IMR-90 (cell line): ENCODE measurements around the gene SLC2A1. TPM values are rescaled to one million over a fixed set of nuclear protein-coding genes. Genes with fewer than 3 reads are reported as not detected.

ENCODE experiments used
- ATAC-seq: fragments of 200-7000 bp; cut with Tn5 transposase; 2 replicates; pipeline ENCODE4 v1.9.1; 2020; ENCODE audit warnings: low read depth, mild to moderate bottlenecking, moderate library complexity
- BruUV-seq: library from RNA; stranded (reverse); fragments of 400-500 nt; replicated peaks from 2 replicates; lab custom pipeline; 2021; lab: Mats Ljungman, UMichigan
- CTCF ChIA-PET: fragments of 300-600 bp; formaldehyde crosslinking; extraction: SDS; loops from one replicate; lab custom pipeline; 2021; ENCODE audit warnings: antibody characterized with exemption; lab: Yijun Ruan, JAX
- POLR2A ChIA-PET: fragments of 300-600 bp; sonication (Branson Sonifier 250); formaldehyde crosslinking; loops from one replicate; lab custom pipeline; 2022; ENCODE audit warnings: antibody characterized with exemption; ENCODE audit not compliant: unreplicated experiment; lab: Charles Lee
- DNase-seq: peaks from one replicate; pipeline ENCODE4 v3.0.0; 2013
- H2AFZ ChIP-seq: replicated peaks from 2 replicates; pipeline ENCODE3; 2013; ENCODE audit warnings: low read length, mild to moderate bottlenecking; ENCODE audit not compliant: poor library complexity
- H2AK5ac ChIP-seq: 2 replicates; pipeline ENCODE4 v1.6.1; 2013; ENCODE audit warnings: low read depth, low read length, inconsistent platforms
- H2AK9ac ChIP-seq: replicated peaks from 2 replicates; pipeline ENCODE3; 2013; ENCODE audit warnings: mild to moderate bottlenecking, low read depth, low read length, moderate library complexity; ENCODE audit not compliant: poor library complexity
- H2BK120ac ChIP-seq: 2 replicates; pipeline ENCODE4 v1.6.1; 2013; ENCODE audit warnings: low read depth, low read length, inconsistent platforms
- H2BK15ac ChIP-seq: 3 replicates; pipeline ENCODE4 v1.6.1; 2013; ENCODE audit warnings: low read depth, low read length, inconsistent platforms
- H2BK20ac ChIP-seq: 2 replicates; pipeline ENCODE4 v1.6.1; 2013; ENCODE audit warnings: low read depth, mild to moderate bottlenecking, inconsistent platforms, low read length, moderate library complexity
- H2BK5ac ChIP-seq: 2 replicates; pipeline ENCODE4 v1.6.1; 2013; ENCODE audit warnings: mild to moderate bottlenecking, low read depth, low read length, inconsistent platforms; ENCODE audit not compliant: poor library complexity, severe bottlenecking
- H3K14ac ChIP-seq: replicated peaks from 2 replicates; pipeline ENCODE4 v1.6.1; 2013; ENCODE audit warnings: low read depth, low read length, inconsistent platforms
- H3K18ac ChIP-seq: 2 replicates; pipeline ENCODE4 v1.6.1; 2013; ENCODE audit warnings: low read depth, low read length, control low read depth
- H3K23ac ChIP-seq: 2 replicates; pipeline ENCODE4 v1.6.1; 2013; ENCODE audit warnings: low read depth, low read length, inconsistent platforms
- H3K27ac ChIP-seq: 2 replicates; pipeline ENCODE4 v1.5.1; 2013; ENCODE audit warnings: mild to moderate bottlenecking, control low read depth, low read length; ENCODE audit not compliant: insufficient read depth
- H3K27me3 ChIP-seq: 2 replicates; pipeline ENCODE4 v1.6.1; 2013; ENCODE audit warnings: low read length; ENCODE audit not compliant: control insufficient read depth, insufficient read depth
- H3K36me3 ChIP-seq: 2 replicates; pipeline ENCODE4 v1.6.1; 2013; ENCODE audit warnings: low read length, mixed read lengths; ENCODE audit not compliant: control insufficient read depth, insufficient read depth
- H3K4ac ChIP-seq: 2 replicates; pipeline ENCODE4 v1.6.1; 2013; ENCODE audit warnings: low read depth, low read length, inconsistent platforms
- H3K4me1 ChIP-seq: 2 replicates; pipeline ENCODE4 v1.6.1; 2013; ENCODE audit warnings: low read length, mixed read lengths; ENCODE audit not compliant: control insufficient read depth, insufficient read depth
- H3K4me2 ChIP-seq: 2 replicates; pipeline ENCODE4 v1.6.1; 2013; ENCODE audit warnings: low read depth, mild to moderate bottlenecking, control low read depth, low read length, moderate library complexity
- H3K4me3 ChIP-seq: 2 replicates; pipeline ENCODE4 v1.5.1; 2013; ENCODE audit warnings: low read depth, mild to moderate bottlenecking, control low read depth, low read length, moderate library complexity; ENCODE audit not compliant: insufficient read depth
- H3K56ac ChIP-seq: 2 replicates; pipeline ENCODE4 v1.6.1; 2013; ENCODE audit warnings: low read length, inconsistent platforms; ENCODE audit not compliant: insufficient read depth; ENCODE audit errors: extremely low read depth
- H3K79me1 ChIP-seq, 2 experiments: 2 replicates each; pipeline ENCODE4 v1.6.1; 2013; ENCODE audit warnings: low read length in 2 of 2, inconsistent platforms in 1 of 2, low read depth in 1 of 2
- H3K9ac ChIP-seq: 2 replicates; pipeline ENCODE4 v1.6.1; 2013; ENCODE audit warnings: low read depth, low read length, control low read depth
- H3K9me1 ChIP-seq: 2 replicates; pipeline ENCODE4 v1.6.1; 2013; ENCODE audit warnings: low read length, inconsistent platforms; ENCODE audit not compliant: insufficient read depth
- H3K9me3 ChIP-seq: 2 replicates; pipeline ENCODE4 v1.6.1; 2013; ENCODE audit warnings: low read length; ENCODE audit not compliant: control insufficient read depth, insufficient read depth
- H4K20me1 ChIP-seq: 2 replicates; pipeline ENCODE4 v1.6.1; 2013; ENCODE audit warnings: low read length, inconsistent platforms; ENCODE audit not compliant: insufficient read depth
- H4K5ac ChIP-seq: 2 replicates; pipeline ENCODE4 v1.6.1; 2013; ENCODE audit warnings: mild to moderate bottlenecking, low read depth, low read length, control low read depth
- H4K8ac ChIP-seq, 2 experiments: 2 replicates each; pipeline ENCODE4 v1.6.1; 2013; ENCODE audit warnings: low read depth in 2 of 2, low read length in 2 of 2, control low read depth in 1 of 2, inconsistent platforms in 1 of 2
- H4K91ac ChIP-seq: 2 replicates; pipeline ENCODE4 v1.6.1; 2013; ENCODE audit warnings: low read depth, low read length, inconsistent platforms; ENCODE audit not compliant: insufficient read depth
- CEBPB ChIP-seq: IDR thresholded peaks from 2 replicates; pipeline ENCODE4 v1.6.1; 2012; ENCODE audit warnings: low read depth, low read length, improper control_type of control experiment
- CHD1 ChIP-seq: IDR thresholded peaks from 2 replicates; pipeline ENCODE4 v1.6.1; 2012; ENCODE audit warnings: low read depth, low read length, improper control_type of control experiment
- ELK1 ChIP-seq: fragments of 150-350 bp; IDR thresholded peaks from 2 replicates; pipeline ENCODE4 v1.6.1; 2016; ENCODE audit warnings: low read depth, mild to moderate bottlenecking, low read length, moderate library complexity, borderline replicate concordance
- FOS ChIP-seq: fragments of 150-350 bp; IDR thresholded peaks from 2 replicates; pipeline ENCODE4 v1.6.1; 2016; ENCODE audit warnings: low read depth, low read length
- MAFK ChIP-seq: IDR thresholded peaks from 2 replicates; pipeline ENCODE4 v1.6.1; 2012; ENCODE audit warnings: low read depth, low read length, improper control_type of control experiment
- MAZ ChIP-seq: IDR thresholded peaks from 2 replicates; pipeline ENCODE4 v1.6.1; 2012; ENCODE audit warnings: low read depth, mild to moderate bottlenecking, low read length, improper control_type of control experiment, moderate library complexity, borderline replicate concordance
- MXI1 ChIP-seq: IDR thresholded peaks from 2 replicates; pipeline ENCODE4 v1.6.1; 2012; ENCODE audit warnings: low read depth, mild to moderate bottlenecking, low read length, moderate library complexity, borderline replicate concordance
- POLR2A ChIP-seq: IDR thresholded peaks from 2 replicates; pipeline ENCODE4 v1.6.1; 2012; ENCODE audit warnings: mild to moderate bottlenecking, low read depth, low read length
- RAD21 ChIP-seq: IDR thresholded peaks from 2 replicates; pipeline ENCODE4 v1.6.1; 2012; ENCODE audit warnings: low read length, improper control_type of control experiment
- RCOR1 ChIP-seq: IDR thresholded peaks from 2 replicates; pipeline ENCODE4 v1.6.1; 2012; ENCODE audit warnings: mild to moderate bottlenecking, low read length, improper control_type of control experiment; ENCODE audit not compliant: insufficient replicate concordance
- RFX5 ChIP-seq: IDR thresholded peaks from 2 replicates; pipeline ENCODE4 v1.8.0; 2012; ENCODE audit warnings: low read depth, mild to moderate bottlenecking, low read length, moderate library complexity
- SMC3 ChIP-seq: fragments of 150-350 bp; IDR thresholded peaks from 2 replicates; pipeline ENCODE4 v1.6.1; 2016; ENCODE audit warnings: low read depth, mild to moderate bottlenecking, antibody characterized with exemption, low read length, moderate library complexity
- USF2 ChIP-seq: fragments of 150-350 bp; IDR thresholded peaks from 2 replicates; pipeline ENCODE4 v1.6.1; 2017; ENCODE audit warnings: mild to moderate bottlenecking, antibody characterized with exemption, low read length, low read depth
- WGBS, 2 experiments: methylation state at CpG; one replicate each; pipeline versions ENCODE4 v1.1.5 to v1.1.7; 2013; ENCODE audit warnings: missing lambda C conversion rate in 2 of 2; ENCODE audit not compliant: insufficient read length in 1 of 2; ENCODE audit errors: extremely low coverage in 2 of 2; 5-methylcytosine and 5-hydroxymethylcytosine counted together
- dilution Hi-C: fragments of 300-500 bp; cut with HindIII; formaldehyde crosslinking; loops from one replicate; pipeline ENCODE4 v1.14.3; 2018; ENCODE audit warnings: low sequenced_read_pairs; ENCODE audit not compliant: unreplicated experiment
- in situ Hi-C: fragments of 300-500 bp; cut with MboI; formaldehyde crosslinking; loops from 3 replicates; pipeline ENCODE4 v1.14.3; 2019; ENCODE audit warnings: low sequenced_read_pairs, inconsistent platforms, mixed read lengths
- intact Hi-C: fragments of 100-400 bp; cut with micrococcal nuclease; formaldehyde crosslinking; loops from 2 replicates; pipeline ENCODE4 v1.10.0; 2022
- polyA plus RNA-seq, 3 experiments: library from polyadenylated mRNA; depleted of rRNA; stranded (reverse); fragments of >200 nt; gene quantifications; 2 replicates each; pipeline ENCODE4 v1.2.3, GENCODE V29; 2012; ENCODE audit warnings: low replicate concordance in 1 of 3
- total RNA-seq: library from RNA; depleted of rRNA; stranded (reverse); fragments of >200 nt; gene quantifications from 2 replicates; pipeline ENCODE4 v1.2.3, GENCODE V29; 2012

The SLC2A1 gene
- total and polyA plus RNA-seq, 2 of the 4 experiments (the other 2 are of a cell fraction), result 200 to 395 TPM

GRCh38 chr1:42930178-42931107 is 28.2 kb downstream of the SLC2A1 start (continued):
- no peak for TF ChIP-seq POLR2A
- TF ChIP-seq RFX5, result no peak

GRCh38 chr1:42929434-42930177 is 29.1 kb downstream of the SLC2A1 start:
- no TSS peak for BruUV-seq
- Histone ChIP-seq H4K5ac (no peak overlapping the region), H4K20me1 (peaks cover 61% of the 10 kb centered on the region), H3K4me2 (no peak overlapping the region), H3K27me3 (no peaks in the 10 kb centered on the region), H2BK120ac (no peak overlapping the region), H2AK5ac (peak overlapping the region; percentile 8; the same call in 1 of the 2 replicates), H3K4me3 (no peak overlapping the region), H3K23ac (no peak overlapping the region), H4K8ac (no peak overlapping the region), H4K91ac (no peak overlapping the region), H3K9me3 (no peaks in the 10 kb centered on the region), H2BK15ac (no peak overlapping the region), H2BK5ac (no peak overlapping the region), H3K36me3 (peaks cover 87% of the 10 kb centered on the region), H2AFZ (peak overlapping the region; percentile 7), H3K9ac (no peak overlapping the region), H2BK20ac (no peak overlapping the region), H3K18ac (no peak overlapping the region), H3K56ac (no peak overlapping the region), H3K79me1 (peaks cover 48 to 81% of the 10 kb centered on the region in 2 experiments), H2AK9ac (peak overlapping the region; percentile 25), H3K9me1 (peaks cover 22% of the 10 kb centered on the region), H3K4ac (no peak overlapping the region), H3K14ac (no peak overlapping the region), H3K27ac (no peak overlapping the region), H3K4me1 (peaks cover 16% of the 10 kb centered on the region)
- ChIA-PET CTCF (no interaction called here), POLR2A (no interaction called here)
- no peak for ATAC-seq
- no peak for DNase-seq
- in situ Hi-C loops (no loop called here), dilution Hi-C loops (no loop called here), intact Hi-C loops (no loop called here)
- WGBS, 2 experiments, result 91% methylated on average over 13 of the region's 26 CpGs; no CpG with 5 or more reads in 1 of the 2 experiments
- no peak for TF ChIP-seq RAD21
- no peak for TF ChIP-seq CHD1
- TF ChIP-seq SMC3, result no peak
- no peak for TF ChIP-seq CEBPB
- no peak for TF ChIP-seq MAFK
- no peak for TF ChIP-seq FOS
- TF ChIP-seq ELK1, result no peak
- no peak for TF ChIP-seq MAZ
- TF ChIP-seq MXI1, result no peak
- no peak for TF ChIP-seq RCOR1
- no peak for TF ChIP-seq POLR2A
- TF ChIP-seq RFX5, result no peak
- no peak for TF ChIP-seq USF2
